Measurements from ENCODE around the gene FASTK. TPM values are rescaled to one million over a fixed set of nuclear protein-coding genes. Genes with fewer than 3 reads are reported as not detected.

The FASTK gene
- total RNA-seq, 2 donors from 2014 or later, result 64.0 to 71.0 TPM

DNA sequence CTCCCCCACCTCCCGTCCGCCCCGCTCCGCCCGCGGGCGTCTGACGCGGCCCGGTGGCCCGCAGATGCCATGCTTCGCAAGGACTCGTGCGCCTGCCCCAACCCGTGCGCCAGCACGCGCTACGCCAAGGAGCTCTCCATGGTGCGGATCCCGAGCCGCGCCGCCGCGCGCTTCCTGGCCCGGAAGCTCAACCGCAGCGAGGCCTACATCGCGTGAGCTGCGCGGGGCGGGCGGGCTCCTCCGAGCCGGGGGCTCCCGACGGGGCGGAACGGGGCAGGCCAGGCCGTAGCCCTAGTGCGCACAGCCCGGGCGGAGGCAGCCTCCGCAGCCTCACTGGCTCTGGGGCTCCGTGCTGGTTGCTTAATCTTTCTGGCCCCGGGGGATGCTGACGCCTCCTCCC is 29.5 kb downstream of the FASTK start:
- Histone ChIP-seq H3K36me3 (ENCODE audit: control insufficient read depth, insufficient read depth, low read length) (no peaks in the 10 kb centered on the region), H3K27ac (ENCODE audit: low read depth, low read length) (no peak overlapping the region), H3K27me3 (ENCODE audit: control insufficient read depth, insufficient read depth, low read length, poor library complexity, severe bottlenecking) (peaks cover 27% of the 10 kb centered on the region), H3K4me3 (ENCODE audit: low read length) (no peak overlapping the region), H3K4me1 (ENCODE audit: control insufficient read depth, insufficient read depth, low read length) (no peaks in the 10 kb centered on the region), H3K9me3 (ENCODE audit: control insufficient read depth, low read length) (no peaks in the 10 kb centered on the region), H3K9ac (ENCODE audit: extremely low read depth, low read length, poor library complexity, severe bottlenecking) (no peak overlapping the region)
- 5 to 7% methylated on average over 31 to 50 of the region's 50 CpGs for WGBS, 2 experiments (ENCODE audit: insufficient coverage in 1 of 2, insufficient read length in 1 of 2)
- Mint-ChIP-seq H3K36me3 (ENCODE audit: low read depth) (peaks cover 7% of the 10 kb centered on the region), H3K27ac (no peak overlapping the region), H3K27me3 (ENCODE audit: insufficient read depth) (peaks cover 43% of the 10 kb centered on the region), H3K4me1 (no peaks in the 10 kb centered on the region), H3K9me3 (no peaks in the 10 kb centered on the region), H3K4me3 (no peak overlapping the region)
- peak; percentile 96 for DNase-seq
- TF ChIP-seq CTCF (conservative IDR thresholded peaks at IDR 0.05), result no peak

DNA sequence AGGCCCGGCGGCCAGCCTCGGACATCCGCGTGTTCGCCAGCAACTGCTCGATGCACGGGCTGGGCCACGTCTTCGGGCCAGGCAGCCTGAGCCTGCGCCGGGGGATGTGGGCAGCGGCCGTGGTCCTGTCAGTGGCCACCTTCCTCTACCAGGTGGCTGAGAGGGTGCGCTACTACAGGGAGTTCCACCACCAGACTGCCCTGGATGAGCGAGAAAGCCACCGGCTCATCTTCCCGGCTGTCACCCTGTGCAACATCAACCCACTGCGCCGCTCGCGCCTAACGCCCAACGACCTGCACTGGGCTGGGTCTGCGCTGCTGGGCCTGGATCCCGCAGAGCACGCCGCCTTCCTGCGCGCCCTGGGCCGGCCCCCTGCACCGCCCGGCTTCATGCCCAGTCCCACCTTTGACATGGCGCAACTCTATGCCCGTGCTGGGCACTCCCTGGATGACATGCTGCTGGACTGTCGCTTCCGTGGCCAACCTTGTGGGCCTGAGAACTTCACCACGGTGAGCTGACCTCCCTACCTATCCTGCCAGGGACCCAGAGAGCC is 31.6 kb downstream of the FASTK start:
- no peaks in the 10 kb centered on the region for H3K9me3 Mint-ChIP-seq
- H3K36me3 Mint-ChIP-seq (ENCODE audit: low read depth), result peaks cover 4% of the 10 kb centered on the region
- H3K9me3 ChIP-seq (ENCODE audit: control insufficient read depth, low read length), result no peaks in the 10 kb centered on the region
- no peaks in the 10 kb centered on the region for H3K4me1 Mint-ChIP-seq
- peaks cover 39% of the 10 kb centered on the region for H3K27me3 Mint-ChIP-seq (ENCODE audit: insufficient read depth)
- H3K27ac ChIP-seq (ENCODE audit: low read depth, low read length), result no peak overlapping the region
- 93 to 94% methylated on average over 31 to 38 of the region's 38 CpGs for WGBS, 2 experiments (ENCODE audit: insufficient coverage in 1 of 2, insufficient read length in 1 of 2)
- H3K9ac ChIP-seq (ENCODE audit: extremely low read depth, low read length, poor library complexity, severe bottlenecking), result no peak overlapping the region
- no peaks in the 10 kb centered on the region for H3K4me1 ChIP-seq (ENCODE audit: control insufficient read depth, insufficient read depth, low read length)
- H3K4me3 Mint-ChIP-seq, result no peak overlapping the region
- H3K4me3 ChIP-seq (ENCODE audit: low read length), result no peak overlapping the region
- H3K27me3 ChIP-seq (ENCODE audit: control insufficient read depth, insufficient read depth, low read length, poor library complexity, severe bottlenecking), result peaks cover 20% of the 10 kb centered on the region
- TF ChIP-seq CTCF (conservative IDR thresholded peaks at IDR 0.05), result no peak
- no peak overlapping the region for H3K27ac Mint-ChIP-seq
- no peaks in the 10 kb centered on the region for H3K36me3 ChIP-seq (ENCODE audit: control insufficient read depth, insufficient read depth, low read length)
- no peak for DNase-seq

DNA sequence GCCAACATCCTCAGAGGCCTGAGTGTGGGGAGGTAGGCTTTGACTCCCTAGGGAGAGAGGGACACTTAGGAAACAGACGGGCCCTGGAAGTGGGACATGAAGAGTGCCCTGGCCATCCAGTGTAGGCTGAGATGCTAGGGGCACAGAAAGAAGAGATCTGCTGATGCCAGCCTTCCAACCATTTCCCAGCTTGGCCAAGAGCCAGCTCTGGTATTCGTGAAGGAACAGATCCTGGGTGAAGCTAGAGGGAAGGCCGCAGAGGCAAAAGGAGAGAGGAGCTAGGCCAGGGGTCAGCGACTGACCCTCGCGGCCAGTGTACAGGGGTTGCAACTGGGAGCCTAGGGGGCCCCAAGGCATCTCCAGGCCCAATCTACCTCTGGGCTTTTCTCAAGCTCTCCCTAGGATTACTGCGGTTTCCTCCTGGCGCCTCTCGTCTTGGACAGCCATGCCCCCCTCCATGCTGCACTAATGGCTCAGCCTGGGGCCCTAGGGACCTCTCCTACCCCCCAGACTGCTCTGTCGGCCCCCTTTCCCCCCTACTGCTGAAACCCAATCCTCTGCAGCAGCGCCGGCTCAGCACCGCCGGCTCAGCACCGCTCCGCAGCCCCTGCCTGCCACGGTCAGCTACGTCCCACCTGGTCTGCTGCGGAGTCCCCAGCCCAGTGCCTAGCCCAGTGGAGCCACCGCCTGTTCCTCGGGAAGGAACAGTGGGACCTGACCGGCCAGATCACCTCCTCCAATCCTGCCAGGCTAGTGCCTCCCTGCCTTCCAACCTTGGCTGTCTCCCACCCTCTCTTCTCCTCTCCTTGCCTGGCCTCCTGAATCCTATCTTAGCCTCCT is 32.4 kb downstream of the FASTK start, which contains the start of gene ASIC3:
ASIC3 (plus strand) TSS at position 556 of the 840 bp plus-strand sequence. CDS start 355 bp downstream, outside the sequence.
- H3K9me3 Mint-ChIP-seq, result no peaks in the 10 kb centered on the region
- no peak within 1 kb of the TSS for H3K4me3 Mint-ChIP-seq
- peaks cover 39% of the 10 kb centered on the region for H3K27me3 Mint-ChIP-seq (ENCODE audit: insufficient read depth)
- H3K4me1 Mint-ChIP-seq, result no peaks in the 10 kb centered on the region
- no peak for DNase-seq
- WGBS, 2 experiments (ENCODE audit: insufficient coverage in 1 of 2, insufficient read length in 1 of 2), result 87 to 91% methylated on average over 13 to 22 of the region's 22 CpGs
- no peak within 1 kb of the TSS for H3K27ac ChIP-seq (ENCODE audit: low read depth, low read length)
- peaks cover 3% of the 10 kb centered on the region for H3K36me3 Mint-ChIP-seq (ENCODE audit: low read depth)
- H3K4me1 ChIP-seq (ENCODE audit: control insufficient read depth, insufficient read depth, low read length), result no peaks in the 10 kb centered on the region
- no peak within 1 kb of the TSS for H3K27ac Mint-ChIP-seq
- no peak for TF ChIP-seq CTCF (conservative IDR thresholded peaks at IDR 0.05)
- no peak within 1 kb of the TSS for H3K4me3 ChIP-seq (ENCODE audit: low read length)
- peaks cover 20% of the 10 kb centered on the region for H3K27me3 ChIP-seq (ENCODE audit: control insufficient read depth, insufficient read depth, low read length, poor library complexity, severe bottlenecking)
- no peak within 1 kb of the TSS for H3K9ac ChIP-seq (ENCODE audit: extremely low read depth, low read length, poor library complexity, severe bottlenecking)
- no peaks in the 10 kb centered on the region for H3K36me3 ChIP-seq (ENCODE audit: control insufficient read depth, insufficient read depth, low read length)
- H3K9me3 ChIP-seq (ENCODE audit: control insufficient read depth, low read length), result no peaks in the 10 kb centered on the region
